PC-3 (cell line): ENCODE measurements around the gene KLK1. TPM values are rescaled to one million over a fixed set of nuclear protein-coding genes. Genes with fewer than 3 reads are reported as not detected.

ENCODE experiments used
- ATAC-seq: fragments of 200-7000 bp; cut with Tn5 transposase; 2 replicates; pipeline ENCODE4 v1.9.1; 2020; ENCODE audit warnings: mild to moderate bottlenecking, moderate library complexity
- BruUV-seq: library from RNA; stranded (reverse); fragments of 400-500 nt; replicated peaks from 2 replicates; lab custom pipeline; 2021; lab: Mats Ljungman, UMichigan
- CTCF ChIA-PET: fragments of 300-600 bp; sonication (Branson Sonifier 250); formaldehyde crosslinking; loops from one replicate; lab custom pipeline; 2022; ENCODE audit warnings: antibody characterized with exemption; lab: Charles Lee
- POLR2A ChIA-PET: fragments of 300-600 bp; sonication (Branson Sonifier 250); formaldehyde crosslinking; loops from one replicate; lab custom pipeline; 2022; ENCODE audit warnings: antibody characterized with exemption; ENCODE audit not compliant: unreplicated experiment; lab: Charles Lee
- DNase-seq: peaks from one replicate; pipeline ENCODE4 v3.0.0-alpha.2; 2015
- H2AFZ ChIP-seq: fragments of 300-600 bp; sonication (generic); 2 replicates; pipeline ENCODE4 v1.6.0; 2016; ENCODE audit warnings: antibody characterized with exemption, low read length
- H3F3A ChIP-seq: fragments of 300-600 bp; sonication (generic); one replicate; pipeline ENCODE4 v1.6.0; 2017; ENCODE audit warnings: antibody characterized with exemption, low read length, control low read depth, mild to moderate bottlenecking; ENCODE audit not compliant: unreplicated experiment
- H3K27ac ChIP-seq: fragments of 300-600 bp; sonication (generic); 2 replicates; pipeline ENCODE4 v1.5.1; 2016; ENCODE audit warnings: mild to moderate bottlenecking, low read length
- H3K27me3 ChIP-seq: fragments of 300-600 bp; sonication (generic); 2 replicates; pipeline ENCODE4 v1.6.1; 2016; ENCODE audit warnings: low read length, mixed read lengths
- H3K36me3 ChIP-seq: fragments of 300-600 bp; sonication (generic); 2 replicates; pipeline ENCODE4 v1.6.1; 2016; ENCODE audit warnings: low read depth, mixed run types, low read length, mixed read lengths
- H3K4me1 ChIP-seq: fragments of 300-600 bp; sonication (generic); 2 replicates; pipeline ENCODE4 v1.5.1; 2016; ENCODE audit warnings: low read length; ENCODE audit not compliant: insufficient read depth
- H3K4me2 ChIP-seq: fragments of 300-600 bp; sonication (generic); 2 replicates; pipeline ENCODE4 v1.6.0; 2016; ENCODE audit warnings: low read length
- H3K4me3 ChIP-seq: fragments of 300-600 bp; sonication (generic); 2 replicates; pipeline ENCODE4 v1.5.1; 2016; ENCODE audit warnings: mild to moderate bottlenecking, low read length, mixed read lengths
- H3K79me2 ChIP-seq: fragments of 300-600 bp; sonication (generic); 2 replicates; pipeline ENCODE4 v1.6.1; 2017; ENCODE audit warnings: low read length, mixed read lengths
- H3K9ac ChIP-seq: fragments of 300-600 bp; sonication (generic); 2 replicates; pipeline ENCODE4 v1.6.0; 2016; ENCODE audit warnings: mild to moderate bottlenecking, low read length
- H3K9me2 ChIP-seq: fragments of 300-600 bp; sonication (generic); replicated peaks from 2 replicates; pipeline ENCODE4 v1.6.1; 2016; ENCODE audit warnings: mixed run types, low read length, mixed read lengths
- H3K9me3 ChIP-seq: fragments of 300-600 bp; sonication (generic); 2 replicates; pipeline ENCODE4 v1.6.1; 2016; ENCODE audit warnings: low read length, mixed read lengths
- H4K20me1 ChIP-seq: fragments of 300-600 bp; sonication (generic); 2 replicates; pipeline ENCODE4 v1.6.1; 2016; ENCODE audit warnings: low read length, mixed read lengths
- CTCF ChIP-seq: fragments of 300-600 bp; sonication (generic); conservative IDR thresholded peaks from 2 replicates; pipeline ENCODE4 v1.5.1; 2017; ENCODE audit warnings: antibody characterized with exemption, low read depth, mild to moderate bottlenecking, low read length
- EZH2 ChIP-seq: fragments of 300-600 bp; sonication (generic); IDR thresholded peaks from one replicate; pipeline ENCODE4 v1.6.1; 2017; ENCODE audit warnings: antibody characterized with exemption, mild to moderate bottlenecking, low read length; ENCODE audit not compliant: unreplicated experiment
- EZH2phosphoT487 ChIP-seq: fragments of 300-600 bp; sonication (generic); IDR thresholded peaks from 2 replicates; pipeline ENCODE4 v1.6.1; 2018; ENCODE audit warnings: mild to moderate bottlenecking, antibody characterized with exemption, low read length, borderline replicate concordance
- intact Hi-C: fragments of 100-400 bp; cut with micrococcal nuclease; formaldehyde crosslinking; loops from 2 replicates; pipeline ENCODE4 v1.9.0; 2023
- total RNA-seq: library from RNA; depleted of rRNA; stranded (reverse); fragments of >200 nt; gene quantifications from 2 replicates; pipeline ENCODE4 v1.2.3, GENCODE V29; 2014

Gene KLK1
- total RNA-seq, 1 experiment from 2014 or later: not detected

DNA sequence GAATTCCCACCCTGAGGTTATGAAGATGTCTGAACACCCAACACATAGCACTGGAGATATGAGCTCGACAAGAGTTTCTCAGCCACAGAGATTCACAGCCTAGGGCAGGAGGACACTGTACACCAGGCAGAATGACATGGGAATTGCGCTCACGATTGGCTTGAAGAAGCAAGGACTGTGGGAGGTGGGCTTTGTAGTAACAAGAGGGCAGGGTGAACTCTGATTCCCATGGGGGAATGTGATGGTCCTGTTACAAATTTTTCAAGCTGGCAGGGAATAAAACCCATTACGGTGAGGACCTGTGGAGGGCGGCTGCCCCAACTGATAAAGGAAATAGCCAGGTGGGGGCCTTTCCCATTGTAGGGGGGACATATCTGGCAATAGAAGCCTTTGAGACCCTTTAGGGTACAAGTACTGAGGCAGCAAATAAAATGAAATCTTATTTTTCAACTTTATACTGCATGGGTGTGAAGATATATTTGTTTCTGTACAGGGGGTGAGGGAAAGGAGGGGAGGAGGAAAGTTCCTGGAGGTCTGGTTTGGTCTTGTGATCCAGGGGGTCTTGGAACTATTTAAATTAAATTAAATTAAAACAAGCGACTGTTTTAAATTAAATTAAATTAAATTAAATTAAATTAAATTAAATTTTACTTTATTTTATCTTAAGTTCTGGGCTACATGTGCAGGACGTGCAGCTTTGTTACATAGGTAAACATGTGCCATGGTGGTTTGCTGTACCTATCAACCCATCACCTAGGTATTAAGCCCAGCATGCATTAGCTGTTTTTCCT, 38.1 kb upstream of the KLK1 start:
- no peak overlapping the region for H3K4me2 ChIP-seq
- no peak overlapping the region for H2AFZ ChIP-seq
- H3K36me3 ChIP-seq: no peaks in the 10 kb centered on the region
- POLR2A ChIA-PET: no interaction called here
- H3K9me2 ChIP-seq: no peaks in the 10 kb centered on the region
- no peaks in the 10 kb centered on the region for H4K20me1 ChIP-seq
- H3K9me3 ChIP-seq: no peaks in the 10 kb centered on the region
- DNase-seq (no peak), ATAC-seq (no peak)
- BruUV-seq: no TSS peak
- H3K27me3 ChIP-seq: peaks cover 89% of the 10 kb centered on the region
- H3K9ac ChIP-seq: no peak overlapping the region
- no peak for TF ChIP-seq EZH2phosphoT487
- no peak for TF ChIP-seq CTCF
- TF ChIP-seq EZH2: no peak
- CTCF ChIA-PET: no interaction called here
- no peaks in the 10 kb centered on the region for H3K79me2 ChIP-seq
- no peak overlapping the region for H3K27ac ChIP-seq
- H3F3A ChIP-seq: no peaks in the 10 kb centered on the region
- intact Hi-C loops: no loop called here
- no peak overlapping the region for H3K4me3 ChIP-seq
- no peaks in the 10 kb centered on the region for H3K4me1 ChIP-seq

GRCh38 chr19:50861010-50861409, 37.4 kb upstream of the KLK1 start:
- TF ChIP-seq EZH2 (no peak), EZH2phosphoT487 (no peak), CTCF (no peak)
- Histone ChIP-seq H3K4me1 (no peaks in the 10 kb centered on the region), H2AFZ (no peak overlapping the region), H3K9ac (no peak overlapping the region), H3K4me3 (no peak overlapping the region), H3K79me2 (no peaks in the 10 kb centered on the region), H3K27me3 (peaks cover 89% of the 10 kb centered on the region), H3F3A (no peaks in the 10 kb centered on the region), H3K9me2 (no peaks in the 10 kb centered on the region), H4K20me1 (no peaks in the 10 kb centered on the region), H3K36me3 (no peaks in the 10 kb centered on the region), H3K4me2 (no peak overlapping the region), H3K27ac (no peak overlapping the region), H3K9me3 (no peaks in the 10 kb centered on the region)
- DNase-seq (peak; percentile 69), ATAC-seq (peak; percentile 24; the same call in 1 of the 2 replicates)
- CTCF ChIA-PET: no interaction called here
- no TSS peak for BruUV-seq
- POLR2A ChIA-PET: no interaction called here
- intact Hi-C loops: no loop called here

DNA sequence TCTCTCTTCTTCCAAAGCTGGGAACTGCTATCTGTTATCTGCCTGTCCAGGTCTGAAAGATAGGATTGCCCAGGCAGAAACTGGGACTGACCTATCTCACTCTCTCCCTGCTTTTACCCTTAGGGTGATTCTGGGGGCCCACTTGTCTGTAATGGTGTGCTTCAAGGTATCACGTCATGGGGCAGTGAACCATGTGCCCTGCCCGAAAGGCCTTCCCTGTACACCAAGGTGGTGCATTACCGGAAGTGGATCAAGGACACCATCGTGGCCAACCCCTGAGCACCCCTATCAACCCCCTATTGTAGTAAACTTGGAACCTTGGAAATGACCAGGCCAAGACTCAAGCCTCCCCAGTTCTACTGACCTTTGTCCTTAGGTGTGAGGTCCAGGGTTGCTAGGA, 36.3 kb upstream of the KLK1 start:
- Histone ChIP-seq H3K9ac (no peak overlapping the region), H3K4me3 (no peak overlapping the region), H3K9me3 (no peaks in the 10 kb centered on the region), H3K27me3 (peaks cover 92% of the 10 kb centered on the region), H3K4me1 (no peaks in the 10 kb centered on the region), H4K20me1 (no peaks in the 10 kb centered on the region), H3K27ac (no peak overlapping the region), H3K36me3 (no peaks in the 10 kb centered on the region), H3K9me2 (no peaks in the 10 kb centered on the region), H3F3A (no peaks in the 10 kb centered on the region), H3K79me2 (no peaks in the 10 kb centered on the region), H3K4me2 (no peak overlapping the region), H2AFZ (no peak overlapping the region)
- ChIA-PET CTCF (no interaction called here), POLR2A (no interaction called here)
- intact Hi-C loops: no loop called here
- DNase-seq (no peak), ATAC-seq (no peak)
- TF ChIP-seq EZH2 (no peak), EZH2phosphoT487 (no peak), CTCF (no peak)
- BruUV-seq: no TSS peak
